IMR-90 (cell line): ENCODE results near the gene KMT2C. TPM values are rescaled to one million over a fixed set of nuclear protein-coding genes. Genes with fewer than 3 reads are reported as not detected.

Source experiments
- ATAC-seq: fragments of 200-7000 bp; cut with Tn5 transposase; 2 replicates; pipeline ENCODE4 v1.9.1; 2020; ENCODE audit warnings: low read depth, mild to moderate bottlenecking, moderate library complexity
- BruUV-seq: library from RNA; stranded (reverse); fragments of 400-500 nt; replicated peaks from 2 replicates; lab custom pipeline; 2021; lab: Mats Ljungman, UMichigan
- CTCF ChIA-PET: fragments of 300-600 bp; formaldehyde crosslinking; extraction: SDS; loops from one replicate; lab custom pipeline; 2021; ENCODE audit warnings: antibody characterized with exemption; lab: Yijun Ruan, JAX
- POLR2A ChIA-PET: fragments of 300-600 bp; sonication (Branson Sonifier 250); formaldehyde crosslinking; loops from one replicate; lab custom pipeline; 2022; ENCODE audit warnings: antibody characterized with exemption; ENCODE audit not compliant: unreplicated experiment; lab: Charles Lee
- DNase-seq: peaks from one replicate; pipeline ENCODE4 v3.0.0; 2013
- H2AFZ ChIP-seq: replicated peaks from 2 replicates; pipeline ENCODE3; 2013; ENCODE audit warnings: low read length, mild to moderate bottlenecking; ENCODE audit not compliant: poor library complexity
- H2AK5ac ChIP-seq: 2 replicates; pipeline ENCODE4 v1.6.1; 2013; ENCODE audit warnings: low read depth, low read length, inconsistent platforms
- H2AK9ac ChIP-seq: replicated peaks from 2 replicates; pipeline ENCODE3; 2013; ENCODE audit warnings: mild to moderate bottlenecking, low read depth, low read length, moderate library complexity; ENCODE audit not compliant: poor library complexity
- H2BK120ac ChIP-seq: 2 replicates; pipeline ENCODE4 v1.6.1; 2013; ENCODE audit warnings: low read depth, low read length, inconsistent platforms
- H2BK15ac ChIP-seq: 3 replicates; pipeline ENCODE4 v1.6.1; 2013; ENCODE audit warnings: low read depth, low read length, inconsistent platforms
- H2BK20ac ChIP-seq: 2 replicates; pipeline ENCODE4 v1.6.1; 2013; ENCODE audit warnings: low read depth, mild to moderate bottlenecking, inconsistent platforms, low read length, moderate library complexity
- H2BK5ac ChIP-seq: 2 replicates; pipeline ENCODE4 v1.6.1; 2013; ENCODE audit warnings: mild to moderate bottlenecking, low read depth, low read length, inconsistent platforms; ENCODE audit not compliant: poor library complexity, severe bottlenecking
- H3K14ac ChIP-seq: replicated peaks from 2 replicates; pipeline ENCODE4 v1.6.1; 2013; ENCODE audit warnings: low read depth, low read length, inconsistent platforms
- H3K18ac ChIP-seq: 2 replicates; pipeline ENCODE4 v1.6.1; 2013; ENCODE audit warnings: low read depth, low read length, control low read depth
- H3K23ac ChIP-seq: 2 replicates; pipeline ENCODE4 v1.6.1; 2013; ENCODE audit warnings: low read depth, low read length, inconsistent platforms
- H3K27ac ChIP-seq: 2 replicates; pipeline ENCODE4 v1.5.1; 2013; ENCODE audit warnings: mild to moderate bottlenecking, control low read depth, low read length; ENCODE audit not compliant: insufficient read depth
- H3K27me3 ChIP-seq: 2 replicates; pipeline ENCODE4 v1.6.1; 2013; ENCODE audit warnings: low read length; ENCODE audit not compliant: control insufficient read depth, insufficient read depth
- H3K36me3 ChIP-seq: 2 replicates; pipeline ENCODE4 v1.6.1; 2013; ENCODE audit warnings: low read length, mixed read lengths; ENCODE audit not compliant: control insufficient read depth, insufficient read depth
- H3K4ac ChIP-seq: 2 replicates; pipeline ENCODE4 v1.6.1; 2013; ENCODE audit warnings: low read depth, low read length, inconsistent platforms
- H3K4me1 ChIP-seq: 2 replicates; pipeline ENCODE4 v1.6.1; 2013; ENCODE audit warnings: low read length, mixed read lengths; ENCODE audit not compliant: control insufficient read depth, insufficient read depth
- H3K4me2 ChIP-seq: 2 replicates; pipeline ENCODE4 v1.6.1; 2013; ENCODE audit warnings: low read depth, mild to moderate bottlenecking, control low read depth, low read length, moderate library complexity
- H3K4me3 ChIP-seq: 2 replicates; pipeline ENCODE4 v1.5.1; 2013; ENCODE audit warnings: low read depth, mild to moderate bottlenecking, control low read depth, low read length, moderate library complexity; ENCODE audit not compliant: insufficient read depth
- H3K56ac ChIP-seq: 2 replicates; pipeline ENCODE4 v1.6.1; 2013; ENCODE audit warnings: low read length, inconsistent platforms; ENCODE audit not compliant: insufficient read depth; ENCODE audit errors: extremely low read depth
- H3K79me1 ChIP-seq, 2 experiments: 2 replicates each; pipeline ENCODE4 v1.6.1; 2013; ENCODE audit warnings: low read length in 2 of 2, inconsistent platforms in 1 of 2, low read depth in 1 of 2
- H3K9ac ChIP-seq: 2 replicates; pipeline ENCODE4 v1.6.1; 2013; ENCODE audit warnings: low read depth, low read length, control low read depth
- H3K9me1 ChIP-seq: 2 replicates; pipeline ENCODE4 v1.6.1; 2013; ENCODE audit warnings: low read length, inconsistent platforms; ENCODE audit not compliant: insufficient read depth
- H3K9me3 ChIP-seq: 2 replicates; pipeline ENCODE4 v1.6.1; 2013; ENCODE audit warnings: low read length; ENCODE audit not compliant: control insufficient read depth, insufficient read depth
- H4K20me1 ChIP-seq: 2 replicates; pipeline ENCODE4 v1.6.1; 2013; ENCODE audit warnings: low read length, inconsistent platforms; ENCODE audit not compliant: insufficient read depth
- H4K5ac ChIP-seq: 2 replicates; pipeline ENCODE4 v1.6.1; 2013; ENCODE audit warnings: mild to moderate bottlenecking, low read depth, low read length, control low read depth
- H4K8ac ChIP-seq, 2 experiments: 2 replicates each; pipeline ENCODE4 v1.6.1; 2013; ENCODE audit warnings: low read depth in 2 of 2, low read length in 2 of 2, control low read depth in 1 of 2, inconsistent platforms in 1 of 2
- H4K91ac ChIP-seq: 2 replicates; pipeline ENCODE4 v1.6.1; 2013; ENCODE audit warnings: low read depth, low read length, inconsistent platforms; ENCODE audit not compliant: insufficient read depth
- BHLHE40 ChIP-seq: fragments of 150-350 bp; IDR thresholded peaks from 2 replicates; pipeline ENCODE4 v1.6.1; 2016; ENCODE audit warnings: mild to moderate bottlenecking, low read depth, low read length
- CEBPB ChIP-seq: IDR thresholded peaks from 2 replicates; pipeline ENCODE4 v1.6.1; 2012; ENCODE audit warnings: low read depth, low read length, improper control_type of control experiment
- CHD1 ChIP-seq: IDR thresholded peaks from 2 replicates; pipeline ENCODE4 v1.6.1; 2012; ENCODE audit warnings: low read depth, low read length, improper control_type of control experiment
- CTCF ChIP-seq: conservative IDR thresholded peaks from 2 replicates; pipeline ENCODE4 v1.5.1; 2012; ENCODE audit warnings: mild to moderate bottlenecking, low read depth, low read length, improper control_type of control experiment
- FOS ChIP-seq: fragments of 150-350 bp; IDR thresholded peaks from 2 replicates; pipeline ENCODE4 v1.6.1; 2016; ENCODE audit warnings: low read depth, low read length
- MAFK ChIP-seq: IDR thresholded peaks from 2 replicates; pipeline ENCODE4 v1.6.1; 2012; ENCODE audit warnings: low read depth, low read length, improper control_type of control experiment
- MAZ ChIP-seq: IDR thresholded peaks from 2 replicates; pipeline ENCODE4 v1.6.1; 2012; ENCODE audit warnings: low read depth, mild to moderate bottlenecking, low read length, improper control_type of control experiment, moderate library complexity, borderline replicate concordance
- MXI1 ChIP-seq: IDR thresholded peaks from 2 replicates; pipeline ENCODE4 v1.6.1; 2012; ENCODE audit warnings: low read depth, mild to moderate bottlenecking, low read length, moderate library complexity, borderline replicate concordance
- NFE2L2 ChIP-seq: fragments of 150-350 bp; IDR thresholded peaks from 2 replicates; pipeline ENCODE4 v1.6.1; 2016; ENCODE audit warnings: low read depth, mild to moderate bottlenecking, low read length
- POLR2A ChIP-seq: IDR thresholded peaks from 2 replicates; pipeline ENCODE4 v1.6.1; 2012; ENCODE audit warnings: mild to moderate bottlenecking, low read depth, low read length
- RAD21 ChIP-seq: IDR thresholded peaks from 2 replicates; pipeline ENCODE4 v1.6.1; 2012; ENCODE audit warnings: low read length, improper control_type of control experiment
- RCOR1 ChIP-seq: IDR thresholded peaks from 2 replicates; pipeline ENCODE4 v1.6.1; 2012; ENCODE audit warnings: mild to moderate bottlenecking, low read length, improper control_type of control experiment; ENCODE audit not compliant: insufficient replicate concordance
- RFX5 ChIP-seq: IDR thresholded peaks from 2 replicates; pipeline ENCODE4 v1.8.0; 2012; ENCODE audit warnings: low read depth, mild to moderate bottlenecking, low read length, moderate library complexity
- SMC3 ChIP-seq: fragments of 150-350 bp; IDR thresholded peaks from 2 replicates; pipeline ENCODE4 v1.6.1; 2016; ENCODE audit warnings: low read depth, mild to moderate bottlenecking, antibody characterized with exemption, low read length, moderate library complexity
- USF2 ChIP-seq: fragments of 150-350 bp; IDR thresholded peaks from 2 replicates; pipeline ENCODE4 v1.6.1; 2017; ENCODE audit warnings: mild to moderate bottlenecking, antibody characterized with exemption, low read length, low read depth
- WGBS, 2 experiments: methylation state at CpG; one replicate each; pipeline versions ENCODE4 v1.1.5 to v1.1.7; 2013; ENCODE audit warnings: missing lambda C conversion rate in 2 of 2; ENCODE audit not compliant: insufficient read length in 1 of 2; ENCODE audit errors: extremely low coverage in 2 of 2; 5-methylcytosine and 5-hydroxymethylcytosine counted together
- dilution Hi-C: fragments of 300-500 bp; cut with HindIII; formaldehyde crosslinking; loops from one replicate; pipeline ENCODE4 v1.14.3; 2018; ENCODE audit warnings: low sequenced_read_pairs; ENCODE audit not compliant: unreplicated experiment
- in situ Hi-C: fragments of 300-500 bp; cut with MboI; formaldehyde crosslinking; loops from 3 replicates; pipeline ENCODE4 v1.14.3; 2019; ENCODE audit warnings: low sequenced_read_pairs, inconsistent platforms, mixed read lengths
- intact Hi-C: fragments of 100-400 bp; cut with micrococcal nuclease; formaldehyde crosslinking; loops from 2 replicates; pipeline ENCODE4 v1.10.0; 2022
- polyA plus RNA-seq, 3 experiments: library from polyadenylated mRNA; depleted of rRNA; stranded (reverse); fragments of >200 nt; gene quantifications; 2 replicates each; pipeline ENCODE4 v1.2.3, GENCODE V29; 2012; ENCODE audit warnings: low replicate concordance in 1 of 3
- total RNA-seq: library from RNA; depleted of rRNA; stranded (reverse); fragments of >200 nt; gene quantifications from 2 replicates; pipeline ENCODE4 v1.2.3, GENCODE V29; 2012
- TF ChIP-seq, protein P1 (sequence below): fragments of 150-350 bp; IDR thresholded peaks from 2 replicates; pipeline ENCODE4 v1.6.1; 2016; ENCODE audit warnings: low read depth, mild to moderate bottlenecking, low read length, moderate library complexity, borderline replicate concordance

KMT2C gene
- total and polyA plus RNA-seq, 2 of the 4 experiments (the other 2 are of a cell fraction) = 8.0 to 23.3 TPM

- Histone ChIP-seq H3K4me2 (no peak overlapping the region), H3K56ac (no peak overlapping the region), H2AK9ac (no peak overlapping the region), H2BK5ac (no peak overlapping the region), H2AK5ac (no peak overlapping the region), H3K27me3 (no peaks in the 10 kb centered on the region), H3K23ac (no peak overlapping the region), H3K9me1 (peaks cover 9% of the 10 kb centered on the region), H2BK15ac (no peak overlapping the region), H3K9ac (no peak overlapping the region), H3K4me1 (no peaks in the 10 kb centered on the region), H3K9me3 (no peaks in the 10 kb centered on the region), H3K79me1 (peaks cover 8 to 14% of the 10 kb centered on the region in 2 experiments; a peak in 3 of 4 replicates), H3K4ac (no peak overlapping the region), H4K91ac (no peak overlapping the region), H4K8ac (no peak overlapping the region), H2BK120ac (no peak overlapping the region), H3K27ac (no peak overlapping the region), H3K36me3 (peaks cover 50% of the 10 kb centered on the region), H3K14ac (no peak overlapping the region), H3K18ac (no peak overlapping the region), H4K5ac (no peak overlapping the region), H2BK20ac (no peak overlapping the region), H2AFZ (no peak overlapping the region), H4K20me1 (no peaks in the 10 kb centered on the region), H3K4me3 (no peak overlapping the region)
- WGBS, 2 experiments = no CpG with 5 or more reads among the region's 1 CpG
- intact Hi-C loops (no loop called here), in situ Hi-C loops (no loop called here), dilution Hi-C loops (no loop called here)
- BruUV-seq = no TSS peak
- DNase-seq (no peak), ATAC-seq (no peak)
- ChIA-PET CTCF (no interaction called here), POLR2A (interaction anchor here (0.6 kb wide), 1 partner anchor 10 kb away, joined by 4 read pairs; no protein-coding TSS in a partner anchor)
- TF ChIP-seq MAZ = no peak
- TF ChIP-seq SMC3 = no peak
- TF ChIP-seq, protein P1, sequence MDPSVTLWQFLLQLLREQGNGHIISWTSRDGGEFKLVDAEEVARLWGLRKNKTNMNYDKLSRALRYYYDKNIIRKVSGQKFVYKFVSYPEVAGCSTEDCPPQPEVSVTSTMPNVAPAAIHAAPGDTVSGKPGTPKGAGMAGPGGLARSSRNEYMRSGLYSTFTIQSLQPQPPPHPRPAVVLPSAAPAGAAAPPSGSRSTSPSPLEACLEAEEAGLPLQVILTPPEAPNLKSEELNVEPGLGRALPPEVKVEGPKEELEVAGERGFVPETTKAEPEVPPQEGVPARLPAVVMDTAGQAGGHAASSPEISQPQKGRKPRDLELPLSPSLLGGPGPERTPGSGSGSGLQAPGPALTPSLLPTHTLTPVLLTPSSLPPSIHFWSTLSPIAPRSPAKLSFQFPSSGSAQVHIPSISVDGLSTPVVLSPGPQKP = no peak
- TF ChIP-seq MAFK = no peak
- TF ChIP-seq RFX5 = no peak
- no peak for TF ChIP-seq USF2
- TF ChIP-seq POLR2A = no peak
- TF ChIP-seq NFE2L2 = no peak
- no peak for TF ChIP-seq RCOR1
- no peak for TF ChIP-seq BHLHE40
- no peak for TF ChIP-seq RAD21
- no peak for TF ChIP-seq MXI1
- no peak for TF ChIP-seq CTCF
- no peak for TF ChIP-seq FOS
- no peak for TF ChIP-seq CHD1
- TF ChIP-seq CEBPB = no peak
Observed at GRCh38 chr7:152180587-152180986, 255.2 kb downstream of the KMT2C start.
